HG02943 (cell line): ENCODE data around the gene ASB2.

ENCODE experiments used
- ATAC-seq: cut with Tn5 transposase; IDR thresholded peaks from one replicate; pipeline ENCODE4 v1.9.1; 2021; ENCODE audit warnings: mild to moderate bottlenecking, low read depth, moderate library complexity; ENCODE audit not compliant: unreplicated experiment

Gene ASB2

DNA sequence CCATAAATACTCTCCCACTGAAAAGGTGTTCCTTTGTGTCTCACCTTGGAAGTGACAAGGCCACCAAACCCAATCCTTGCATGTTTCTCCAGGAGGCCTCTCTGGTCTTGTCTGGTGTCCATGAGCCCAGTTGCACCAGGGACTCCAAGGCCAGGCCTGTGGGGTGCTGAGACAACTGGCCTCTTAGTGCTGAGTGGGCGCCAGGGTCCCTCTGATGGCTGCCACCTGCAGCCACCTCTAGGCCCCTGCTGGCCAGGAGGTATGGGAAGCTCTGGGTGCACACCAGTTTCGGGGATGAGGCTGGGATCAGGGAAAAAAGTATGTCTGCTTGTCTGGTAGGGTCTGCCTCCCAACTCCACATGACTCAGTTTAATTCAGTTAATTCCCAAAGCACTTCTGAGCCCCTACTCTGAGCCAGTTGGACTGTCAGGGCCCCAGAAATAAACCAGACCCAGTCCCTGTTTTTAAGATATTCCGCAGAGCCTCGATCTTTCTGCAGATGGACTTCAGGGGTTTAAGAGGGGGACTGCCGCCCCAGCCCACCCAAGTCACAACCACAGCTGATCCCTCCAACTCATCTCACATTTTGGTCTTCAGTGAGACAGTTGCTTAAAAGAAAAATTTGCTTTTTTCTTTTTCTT, 64.3 kb downstream of the ASB2 start:
- no peak for ATAC-seq

DNA sequence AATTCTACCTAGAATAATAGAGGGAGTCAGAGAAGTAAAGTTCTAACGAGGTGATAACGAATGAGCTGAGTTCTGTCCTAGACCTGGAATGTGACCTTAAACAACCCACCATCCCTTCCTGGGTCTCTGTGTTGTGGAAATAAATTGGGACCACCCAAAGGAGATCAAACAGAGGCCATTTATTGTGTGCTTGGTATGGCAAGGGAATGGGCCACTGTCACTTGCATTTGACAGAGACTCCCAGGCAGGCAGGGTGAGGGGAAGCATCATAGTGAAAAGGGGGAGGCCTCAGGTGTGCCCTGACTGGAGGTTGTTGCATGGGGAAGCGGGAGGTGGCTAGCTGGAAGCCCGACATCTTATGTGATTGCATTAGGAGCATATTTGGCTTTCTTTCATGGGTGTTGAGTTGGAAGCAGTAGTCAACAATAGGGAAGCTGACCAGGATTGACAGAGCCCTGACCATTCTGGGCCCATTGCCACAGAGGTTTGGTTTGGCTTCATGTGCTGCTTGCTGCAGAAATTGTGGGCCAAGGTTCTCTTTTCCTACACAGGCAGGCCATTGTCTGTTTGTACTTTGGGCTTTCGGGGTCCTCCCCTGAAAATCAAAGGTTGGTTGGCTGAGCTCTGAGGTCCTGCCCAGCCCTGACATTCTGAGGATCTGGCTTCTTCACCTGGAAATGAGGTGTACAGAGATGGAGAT, 66.8 kb downstream of the ASB2 start:
- ATAC-seq = no peak

DNA sequence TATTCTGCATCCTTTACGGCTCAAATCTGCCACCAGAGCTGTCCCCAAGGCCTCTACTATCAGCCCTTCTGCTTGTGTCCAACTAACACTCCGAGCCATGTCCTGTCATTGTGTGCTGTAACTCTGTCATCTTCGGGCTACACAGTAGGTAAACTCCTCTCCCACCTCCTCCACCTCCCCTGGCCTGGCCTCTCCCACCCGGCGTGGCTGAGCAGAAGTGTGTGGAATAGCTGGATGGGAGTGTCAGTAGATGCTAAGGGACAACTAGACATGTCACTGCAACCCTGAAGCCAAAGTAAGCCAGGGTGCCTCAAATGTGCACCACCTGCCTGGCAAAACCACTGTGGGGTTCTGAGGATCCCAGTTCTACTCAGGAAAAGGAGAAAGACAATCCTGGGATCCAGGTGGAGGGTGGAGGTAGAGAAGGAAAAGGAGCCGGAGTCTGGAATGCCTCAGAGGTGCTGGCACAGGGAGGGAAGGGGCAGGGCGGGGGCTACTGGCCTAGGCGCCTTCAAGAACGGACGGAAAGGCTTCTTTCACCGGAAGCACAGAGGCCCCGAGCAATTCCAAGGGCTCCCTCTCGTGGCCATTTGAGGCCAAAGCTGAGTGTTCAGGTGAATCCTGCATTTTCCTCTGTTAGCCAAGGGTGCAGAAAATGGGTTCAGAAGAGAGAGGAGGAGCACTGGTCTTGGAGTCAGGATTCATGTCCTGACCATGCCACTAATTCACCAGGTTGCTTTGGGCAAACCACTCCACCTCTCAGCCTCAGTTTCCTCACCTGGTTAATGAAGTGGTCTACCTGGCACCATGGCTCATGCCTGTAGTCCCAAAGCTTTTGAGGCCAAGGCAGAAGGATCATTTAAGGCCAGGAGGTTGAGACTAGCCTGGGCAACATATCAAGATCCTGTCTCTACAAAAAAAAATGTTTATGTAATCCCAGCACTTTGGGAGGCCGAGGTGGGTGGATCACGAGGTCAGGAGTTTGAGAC, 69.7 kb downstream of the ASB2 start:
- ATAC-seq = peak; percentile 64

DNA sequence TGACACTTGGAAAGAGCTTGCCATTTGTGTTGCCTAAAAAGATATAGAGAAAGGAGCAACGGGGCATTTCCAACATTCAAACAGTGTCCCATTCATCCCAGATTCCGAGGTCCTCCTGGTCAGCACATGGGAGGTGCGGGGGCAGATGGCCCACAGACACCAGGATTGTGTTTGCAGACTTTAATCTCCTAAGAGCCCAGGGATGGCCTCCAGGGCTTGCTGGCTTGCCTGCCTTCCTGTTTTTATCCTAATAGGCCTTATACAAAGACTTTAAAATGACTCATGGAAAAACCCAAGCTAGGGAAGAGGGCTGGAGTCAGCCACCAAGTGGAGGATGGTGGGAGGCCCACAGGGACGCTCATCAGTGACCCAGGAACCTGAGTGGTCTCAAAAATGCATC, 70.7 kb downstream of the ASB2 start:
- ATAC-seq = no peak

DNA sequence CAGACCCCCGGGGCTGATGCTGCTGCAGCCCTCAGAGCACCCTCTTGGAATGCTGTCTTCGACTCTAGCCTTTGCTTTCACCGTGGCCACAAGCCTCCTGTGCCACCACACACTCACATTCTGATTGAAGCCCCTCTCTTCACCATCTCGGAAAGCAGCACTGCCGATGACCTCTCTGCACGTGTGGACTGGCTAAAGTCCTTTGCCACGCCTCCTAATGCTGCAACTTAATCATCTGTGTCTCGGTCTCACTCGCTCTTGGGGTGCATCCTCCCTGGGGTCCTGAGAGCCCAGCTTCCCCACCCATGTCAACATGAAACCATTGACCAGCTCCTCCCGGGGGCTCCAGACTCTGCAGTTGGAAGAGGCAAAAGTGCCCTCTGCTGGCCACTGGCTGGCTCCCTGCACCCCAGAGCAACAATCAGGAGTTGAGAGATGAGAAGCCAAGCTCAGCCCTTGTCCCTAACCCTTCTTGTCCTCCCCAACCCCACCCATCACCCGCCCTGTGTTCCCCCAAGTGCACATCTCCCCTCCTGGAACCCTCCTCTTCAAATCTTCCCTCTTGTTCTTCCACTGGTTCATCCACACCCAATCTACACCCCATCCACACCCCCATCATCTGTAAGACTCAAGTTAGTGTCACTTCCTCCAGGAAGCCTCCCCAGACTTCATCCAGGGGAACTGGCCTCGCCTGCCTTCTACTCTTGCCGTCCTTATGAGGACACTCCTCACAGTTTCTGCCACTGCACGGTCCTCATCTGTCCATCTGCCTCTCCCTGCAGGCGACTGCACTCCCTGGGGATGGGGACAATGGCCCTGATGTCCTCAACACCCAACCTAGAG, 72.8 kb downstream of the ASB2 start:
- no peak for ATAC-seq

DNA sequence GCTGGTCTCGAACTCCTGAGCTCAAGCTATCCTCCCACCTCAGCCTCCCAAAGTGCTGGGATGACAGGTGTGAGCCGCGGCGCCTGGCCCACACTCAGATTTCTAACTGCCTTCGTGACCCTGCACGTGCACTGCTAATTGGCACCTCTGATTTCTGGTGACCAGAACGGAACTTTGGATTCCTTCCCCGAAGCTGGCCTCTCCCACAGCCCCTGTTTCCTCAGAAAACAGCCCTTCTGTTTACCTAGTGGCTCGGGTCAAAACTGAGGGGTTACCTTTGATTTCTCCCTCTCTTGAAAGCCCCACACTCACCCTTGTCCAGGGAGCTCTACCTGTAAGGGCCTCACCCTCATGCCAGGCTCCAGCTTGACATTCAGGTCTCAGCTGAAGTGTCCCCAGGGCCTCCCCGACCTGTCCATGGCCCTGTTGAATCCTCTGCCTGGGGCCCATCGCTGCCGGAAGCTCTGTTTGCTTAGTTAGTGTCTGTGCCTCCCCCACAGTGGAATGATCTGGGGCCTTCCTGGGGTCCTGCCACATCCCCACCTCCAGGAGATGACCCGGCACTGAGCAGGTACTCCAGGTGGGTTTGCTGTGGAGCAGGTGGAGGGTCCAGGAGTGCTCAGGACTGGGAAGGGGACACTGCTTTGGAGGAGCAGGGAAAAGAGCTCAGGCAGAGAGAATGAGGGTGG, 73.6 kb downstream of the ASB2 start:
- ATAC-seq = no peak

DNA sequence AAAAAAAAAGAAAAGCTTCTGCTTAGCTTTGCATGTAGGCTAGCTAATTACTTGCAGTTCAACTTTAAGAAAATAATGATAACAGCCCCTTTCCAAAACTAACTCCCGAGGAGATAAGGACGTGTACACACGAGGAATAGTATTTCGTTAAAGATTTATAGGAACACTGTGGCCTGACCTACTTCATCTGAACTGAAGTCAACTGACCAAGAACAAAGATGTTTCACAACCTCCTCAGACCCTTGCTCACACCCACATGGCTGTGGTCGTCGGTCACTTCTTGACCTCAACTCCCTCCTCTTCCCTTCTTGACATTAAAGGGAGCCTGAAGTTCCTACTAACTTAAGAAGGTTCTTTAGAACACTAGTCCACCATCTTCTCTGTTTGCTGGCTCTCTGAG, 74.6 kb downstream of the ASB2 start:
- ATAC-seq = no peak

DNA sequence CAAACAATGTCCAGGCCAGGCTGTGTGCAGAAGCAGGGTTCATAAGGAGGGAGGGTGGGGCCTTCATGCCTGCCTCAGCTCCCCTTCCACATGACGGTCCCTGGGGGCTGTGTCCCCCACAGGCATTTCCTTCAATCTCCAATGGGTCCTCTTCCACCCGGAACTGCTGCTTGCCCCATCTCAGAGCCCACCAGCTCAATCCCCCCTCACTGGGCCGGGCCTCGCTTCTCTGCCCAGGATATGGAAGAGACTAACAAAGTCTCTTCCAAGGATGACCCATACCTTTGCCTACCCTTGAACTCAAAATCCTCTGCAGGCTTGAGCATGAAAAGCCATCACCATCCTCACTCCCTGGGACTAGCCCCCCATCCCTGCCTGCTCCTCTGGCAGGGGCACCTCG, 77.6 kb downstream of the ASB2 start:
- no peak for ATAC-seq

DNA sequence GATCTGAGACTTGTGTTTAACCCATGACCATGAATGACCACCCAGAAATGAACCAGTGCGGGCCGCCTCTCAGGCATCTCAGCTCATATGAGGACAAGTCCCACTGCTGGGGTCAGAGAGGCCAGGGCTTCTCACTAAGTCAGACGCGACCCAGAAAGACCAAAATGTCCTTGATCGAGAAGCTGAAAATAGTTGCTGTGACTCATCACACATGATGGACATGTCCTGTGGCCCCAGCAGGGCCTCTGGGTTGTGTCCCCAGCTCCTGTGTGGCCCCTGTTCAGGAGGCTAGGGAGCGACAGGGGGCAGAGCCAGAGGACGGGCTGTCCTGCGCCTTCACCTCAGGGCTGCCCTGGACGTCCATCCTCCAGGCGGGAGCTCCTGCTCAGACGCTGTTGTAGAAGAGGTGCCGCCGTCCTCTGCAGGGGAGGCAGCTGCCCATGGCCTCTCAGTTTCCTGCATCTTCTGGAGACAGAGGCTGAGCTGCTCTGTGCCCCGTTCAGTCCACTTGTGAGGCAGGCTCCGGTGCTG, 78.2 kb downstream of the ASB2 start:
- ATAC-seq = no peak

DNA sequence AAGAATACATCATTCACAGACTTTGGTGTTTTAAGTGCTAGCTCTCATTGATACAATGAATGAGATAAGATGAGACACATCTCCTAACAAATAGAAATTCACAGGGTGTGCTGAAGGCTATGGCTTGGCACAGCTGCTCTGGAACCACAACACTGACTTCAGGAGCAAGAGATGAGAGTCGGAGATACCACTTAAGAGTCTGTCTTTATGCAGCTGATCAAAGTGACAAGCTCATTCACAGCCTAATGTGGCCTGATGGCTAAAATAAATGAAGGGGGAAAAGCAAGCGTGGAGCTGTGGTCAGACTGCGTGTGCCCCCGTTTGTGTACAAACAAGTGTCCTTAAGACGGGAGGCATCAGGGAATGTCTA, 78.9 kb downstream of the ASB2 start:
- no peak for ATAC-seq

DNA sequence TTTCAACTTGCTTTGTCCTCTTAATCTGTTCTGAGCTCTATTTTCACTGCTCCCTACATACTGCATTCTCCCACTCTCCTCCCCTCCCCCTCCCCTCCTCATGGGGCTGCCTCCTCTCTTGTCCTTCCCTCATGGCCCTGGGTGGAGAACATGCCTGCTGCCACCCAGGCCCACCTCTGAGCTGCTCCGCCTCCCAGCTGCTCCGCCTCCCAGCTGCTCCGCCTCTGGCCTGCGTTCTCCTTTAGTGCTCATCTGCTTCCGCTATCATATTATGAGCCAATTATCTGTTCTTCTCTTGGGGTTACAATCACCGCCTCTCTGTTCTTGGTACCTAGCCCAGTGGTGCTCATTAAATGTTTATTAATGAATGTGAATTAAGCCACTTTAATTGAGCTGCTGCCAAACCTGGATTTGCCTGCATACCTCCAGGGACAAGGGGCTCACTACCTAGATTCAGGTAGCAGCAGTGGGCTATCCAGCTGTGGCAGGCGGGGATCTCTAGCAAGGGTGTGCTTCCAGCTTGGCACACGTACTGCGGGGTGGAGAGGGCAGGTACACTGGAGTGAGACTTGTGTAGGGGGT, 81.3 kb downstream of the ASB2 start:
- ATAC-seq = no peak

DNA sequence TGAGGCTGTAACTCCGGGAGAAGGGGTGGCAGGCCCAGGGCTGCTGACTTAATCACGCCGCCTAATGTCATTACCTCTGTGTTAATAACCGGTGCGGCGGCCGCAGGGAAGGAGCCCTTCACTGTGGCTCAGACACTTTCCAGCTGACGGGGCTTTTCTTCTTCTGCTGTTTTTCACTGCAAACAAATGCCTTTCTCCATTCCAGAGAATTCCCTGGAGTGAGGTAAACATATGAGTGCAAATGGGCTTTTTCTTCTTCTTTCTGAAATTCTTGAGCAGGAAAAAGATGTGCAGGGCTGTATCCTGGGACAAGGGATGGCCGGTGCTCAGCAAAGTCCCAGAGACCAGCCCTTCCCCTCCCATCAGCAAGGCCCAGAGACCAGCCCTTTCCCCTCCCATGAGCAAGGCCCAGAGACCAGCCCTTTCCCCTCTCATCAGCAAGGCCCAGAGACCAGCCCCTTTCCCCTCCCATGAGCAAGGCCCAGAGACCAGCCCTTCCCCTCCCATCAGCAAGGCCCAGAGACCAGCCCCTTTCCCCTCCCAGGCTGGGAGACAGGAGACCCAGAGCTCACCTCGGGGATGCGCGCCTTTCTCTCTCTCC, 82.6 kb downstream of the ASB2 start:
- ATAC-seq = no peak

DNA sequence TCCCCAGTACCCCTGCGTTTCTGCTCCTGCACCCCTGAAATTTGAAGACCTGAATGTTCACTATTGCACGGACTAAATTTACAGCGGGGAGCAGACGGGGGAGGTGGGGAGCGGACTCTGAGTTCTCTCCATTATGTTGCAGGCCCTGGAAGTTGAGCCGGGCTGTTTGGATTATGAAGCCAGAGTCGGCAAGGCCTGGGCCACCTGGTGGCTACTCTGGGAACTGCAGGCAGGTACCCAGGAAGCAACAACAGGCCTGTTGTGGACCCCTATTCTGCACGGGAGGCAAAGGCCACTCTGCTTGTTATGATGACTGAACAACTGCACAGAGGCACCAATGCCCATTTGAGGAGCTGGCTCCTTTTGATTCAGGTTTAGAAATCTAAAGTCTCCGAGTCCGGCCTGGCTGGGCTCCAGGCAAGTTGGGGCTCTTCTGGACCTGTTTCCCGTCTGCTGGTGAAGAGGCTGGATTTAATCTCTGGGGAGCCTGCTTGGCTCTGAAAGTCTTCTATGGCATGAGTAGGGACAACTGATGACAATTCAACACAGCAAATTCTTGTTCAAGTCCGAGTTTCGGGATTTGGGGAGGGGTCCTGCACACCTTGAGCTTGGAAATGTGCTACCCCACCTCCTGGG, 83.3 kb downstream of the ASB2 start:
- no peak for ATAC-seq

DNA sequence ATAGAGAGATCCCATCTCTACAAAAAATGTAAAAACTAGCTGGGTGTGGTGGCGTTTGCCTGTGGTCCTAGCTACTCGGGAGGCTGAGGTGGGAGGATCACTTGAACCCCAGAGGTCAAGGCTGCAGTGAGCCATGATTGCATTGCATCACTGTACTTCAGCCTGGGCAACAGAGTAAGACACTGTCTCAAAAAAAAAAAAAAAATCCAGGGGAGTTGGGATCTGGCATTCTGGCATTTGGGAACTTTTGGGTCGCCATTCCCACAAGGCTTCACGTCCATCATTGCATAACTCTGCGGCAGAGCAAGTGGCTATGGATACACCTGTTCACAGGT, 83.9 kb downstream of the ASB2 start:
- no peak for ATAC-seq

DNA sequence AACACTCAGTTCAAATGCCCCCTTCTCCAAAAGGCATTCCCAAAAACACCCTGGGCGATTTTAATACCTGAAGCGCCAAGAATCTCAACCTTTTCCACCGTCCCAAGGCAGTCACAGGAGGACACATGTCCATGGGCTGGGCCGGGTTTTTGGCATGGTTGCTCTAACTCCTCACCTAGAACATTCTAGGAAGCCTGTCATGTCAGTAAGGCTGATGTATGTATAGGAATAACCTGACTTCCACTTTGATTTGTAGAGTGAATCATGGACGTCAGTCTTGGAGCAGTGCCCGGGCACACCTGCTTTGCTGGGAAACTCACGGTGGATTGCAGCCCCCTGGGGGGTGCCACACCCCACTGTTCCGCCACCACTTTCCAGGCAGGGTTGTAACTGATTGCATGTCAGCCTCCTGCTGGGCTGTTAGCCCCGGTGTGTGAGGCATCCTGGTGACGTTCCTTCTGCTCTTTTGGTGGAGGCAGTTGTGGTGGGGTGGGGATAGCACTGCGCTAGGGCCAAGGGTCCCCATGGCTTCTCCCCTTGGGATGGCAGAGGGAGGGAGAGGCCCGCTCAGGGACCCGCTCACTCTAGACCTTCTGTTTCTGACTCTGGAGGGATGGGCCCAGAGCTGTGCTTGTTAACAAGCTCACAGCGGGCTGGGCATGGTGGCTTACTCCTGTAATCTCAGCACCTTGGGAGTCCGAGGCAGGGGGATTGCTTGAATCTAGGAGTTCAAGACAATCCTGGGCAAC, 84.4 kb downstream of the ASB2 start:
- no peak for ATAC-seq

DNA sequence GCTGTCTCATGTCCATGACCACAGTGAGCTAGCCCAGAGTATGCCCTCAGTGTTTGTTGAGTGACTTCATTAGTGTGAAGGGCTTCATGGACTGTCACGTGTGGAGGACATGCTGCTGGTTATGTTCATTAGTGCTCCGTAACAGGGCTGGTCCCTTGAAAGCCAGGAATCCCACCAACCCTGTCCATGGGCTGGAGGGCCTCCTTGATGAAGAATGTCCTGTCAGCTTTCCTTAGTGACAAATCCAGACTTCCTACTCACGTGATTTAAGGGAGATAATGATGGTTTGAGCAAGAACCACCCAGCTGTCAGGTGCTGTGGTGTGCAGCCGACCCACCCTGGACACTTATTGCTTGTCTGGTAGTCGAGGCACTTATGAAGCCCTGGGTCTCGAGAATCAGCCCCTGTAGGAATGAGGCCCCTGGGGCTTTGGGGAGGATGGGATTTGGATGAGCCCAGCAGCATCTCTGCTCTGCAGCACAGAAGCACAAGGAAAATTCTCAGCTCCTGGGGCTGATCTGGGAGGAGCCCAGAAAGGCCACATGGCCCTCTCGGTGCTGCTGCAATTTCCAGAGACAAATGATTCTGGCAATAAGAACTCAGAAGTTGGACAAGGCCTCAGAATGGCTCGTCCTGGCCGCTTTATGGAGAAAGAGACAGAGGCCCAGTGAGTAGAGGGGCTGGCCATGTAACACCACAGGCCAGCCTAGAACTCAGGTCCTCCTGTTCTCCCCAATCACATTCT, 86.5 kb downstream of the ASB2 start:
- ATAC-seq = no peak

DNA sequence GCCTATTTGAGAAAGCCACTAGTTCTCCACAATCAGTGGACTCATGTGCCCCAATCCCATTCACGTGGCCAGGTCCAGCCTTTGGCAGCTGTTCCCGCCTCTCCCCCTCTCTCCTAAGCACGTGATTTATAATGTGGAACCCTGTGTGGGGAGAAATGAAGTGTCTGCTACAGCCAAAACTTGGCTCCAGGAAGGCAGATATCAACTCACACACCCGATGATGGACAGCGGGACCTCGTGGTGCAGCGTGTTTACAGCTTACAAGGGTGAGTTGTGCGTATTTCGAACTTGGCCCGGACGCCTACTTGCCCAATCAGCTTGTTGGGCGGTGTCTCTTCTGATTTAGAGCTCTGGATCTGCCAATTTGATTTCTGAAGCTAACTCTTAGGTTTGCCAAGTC, 87.4 kb downstream of the ASB2 start:
- ATAC-seq = no peak
